ENCODE measurements around the gene DCTN4. TPM values are rescaled to one million over a fixed set of nuclear protein-coding genes. Genes with fewer than 3 reads are reported as not detected.

Gene DCTN4
- total and polyA plus RNA-seq, 2 of the 4 experiments (the other 2 are of a cell fraction): 28.1 to 50.2 TPM

- Histone ChIP-seq H2BK120ac (ENCODE audit: low read depth, low read length) (no peak overlapping the region), H3K36me3 (ENCODE audit: control insufficient read depth, insufficient read depth, low read length) (no peaks in the 10 kb centered on the region), H2BK5ac (ENCODE audit: low read depth, low read length, poor library complexity, severe bottlenecking) (no peak overlapping the region), H3K4me2 (ENCODE audit: low read depth, low read length) (no peak overlapping the region), H3K18ac (ENCODE audit: low read depth, low read length) (no peak overlapping the region), H3K56ac (ENCODE audit: extremely low read depth, insufficient read depth, low read length) (no peak overlapping the region), H4K91ac (ENCODE audit: insufficient read depth, low read depth, low read length) (no peak overlapping the region), H2AK5ac (ENCODE audit: low read depth, low read length) (no peak overlapping the region), H3K23ac (ENCODE audit: low read depth, low read length) (no peak overlapping the region), H3K9me3 (ENCODE audit: control insufficient read depth, insufficient read depth, low read length) (peaks cover 2% of the 10 kb centered on the region; the same call in 1 of the 2 replicates), H4K5ac (ENCODE audit: low read depth, low read length) (no peak overlapping the region), H3K9ac (ENCODE audit: low read depth, low read length) (no peak overlapping the region), H4K8ac (ENCODE audit: low read depth in 2 of 2, low read length in 2 of 2) (no peak overlapping the region), H2BK15ac (ENCODE audit: low read depth, low read length) (no peak overlapping the region), H3K14ac (replicated peaks; ENCODE audit: low read depth, low read length) (no peak overlapping the region), H3K4me3 (ENCODE audit: insufficient read depth, low read depth, low read length) (no peak overlapping the region), H3K27me3 (ENCODE audit: control insufficient read depth, insufficient read depth, low read length) (no peaks in the 10 kb centered on the region), H3K79me1 (ENCODE audit: low read depth in 1 of 2, low read length in 2 of 2) (no peaks in the 10 kb centered on the region), H2BK20ac (ENCODE audit: low read depth, low read length) (no peak overlapping the region), H3K27ac (ENCODE audit: insufficient read depth, low read length) (no peak overlapping the region), H3K4me1 (ENCODE audit: control insufficient read depth, insufficient read depth, low read length) (peaks cover 5% of the 10 kb centered on the region; the same call in 1 of the 2 replicates), H3K9me1 (ENCODE audit: insufficient read depth, low read length) (no peaks in the 10 kb centered on the region), H2AK9ac (replicated peaks; ENCODE audit: low read depth, low read length, poor library complexity) (no peak overlapping the region), H3K4ac (ENCODE audit: low read depth, low read length) (no peak overlapping the region), H4K20me1 (ENCODE audit: insufficient read depth, low read length) (no peaks in the 10 kb centered on the region), H2AFZ (replicated peaks; ENCODE audit: low read length, poor library complexity) (no peak overlapping the region)
- DNase-seq: no peak
- dilution Hi-C loops (cut with HindIII; ENCODE audit: low sequenced_read_pairs, unreplicated experiment): no loop called here
- no CpG with 5 or more reads among the region's 1 CpG for WGBS, 2 experiments (ENCODE audit: extremely low coverage in 2 of 2, insufficient read length in 1 of 2)
- intact Hi-C loops (cut with micrococcal nuclease): no loop called here
- CTCF ChIA-PET: no interaction called here
- in situ Hi-C loops (cut with MboI; ENCODE audit: low sequenced_read_pairs): no loop called here
- no peak for ATAC-seq (ENCODE audit: low read depth)
- TF ChIP-seq RCOR1 (IDR thresholded peaks at IDR 0.05; ENCODE audit: insufficient replicate concordance, low read length) (no peak), USF2 (IDR thresholded peaks at IDR 0.05; ENCODE audit: low read depth, low read length) (no peak), POLR2A (IDR thresholded peaks at IDR 0.05; ENCODE audit: low read depth, low read length) (no peak), RAD21 (IDR thresholded peaks at IDR 0.05; ENCODE audit: low read length) (no peak), MAFK (IDR thresholded peaks at IDR 0.05; ENCODE audit: low read depth, low read length) (no peak), FOS (IDR thresholded peaks at IDR 0.05; ENCODE audit: low read depth, low read length) (no peak), BHLHE40 (IDR thresholded peaks at IDR 0.05; ENCODE audit: low read depth, low read length) (no peak), ELK1 (IDR thresholded peaks at IDR 0.05; ENCODE audit: borderline replicate concordance, low read depth, low read length) (no peak), MAZ (IDR thresholded peaks at IDR 0.05; ENCODE audit: borderline replicate concordance, low read depth, low read length) (no peak), RFX5 (IDR thresholded peaks at IDR 0.05; ENCODE audit: low read depth, low read length) (no peak), CEBPB (IDR thresholded peaks at IDR 0.05; ENCODE audit: low read depth, low read length) (no peak), CHD1 (IDR thresholded peaks at IDR 0.05; ENCODE audit: low read depth, low read length) (no peak), SMC3 (IDR thresholded peaks at IDR 0.05; ENCODE audit: low read depth, low read length) (no peak), MXI1 (IDR thresholded peaks at IDR 0.05; ENCODE audit: borderline replicate concordance, low read depth, low read length) (no peak)
- BruUV-seq (replicated peaks): no TSS peak
- POLR2A ChIA-PET (ENCODE audit: unreplicated experiment): no interaction called here
These were observed 7.0 kb upstream of the DCTN4 start for GRCh38 chr5:150765799-150766169.

Measured in IMR-90 (cell line).